ENCODE data around the gene AFF4.

AFF4 gene

GRCh38 chr5:132827943-132828673 is 135.3 kb downstream of the AFF4 start:
- no peak for DNase-seq (ENCODE audit: low spot score)

- DNase-seq (ENCODE audit: low spot score) = no peak
Measured at GRCh38 chr5:132826424-132827082, 136.9 kb downstream of the AFF4 start.

GRCh38 chr5:132825834-132826391 is 137.5 kb downstream of the AFF4 start:
- no peak for DNase-seq (ENCODE audit: low spot score)
